PC-9 (cell line): Measurements from ENCODE around the gene PTPMT1. TPM values are rescaled to one million over a fixed set of nuclear protein-coding genes. Genes with fewer than 3 reads are reported as not detected.

Source experiments
- BruUV-seq: library from RNA; stranded (reverse); fragments of 400-500 nt; replicated peaks from 2 replicates; lab custom pipeline; 2021; lab: Mats Ljungman, UMichigan
- CTCF ChIA-PET: fragments of 300-600 bp; sonication (Branson Sonifier 250); formaldehyde crosslinking; loops from one replicate; lab custom pipeline; 2022; ENCODE audit warnings: antibody characterized with exemption; lab: Charles Lee
- POLR2A ChIA-PET: fragments of 300-600 bp; sonication (Branson Sonifier 250); formaldehyde crosslinking; loops from one replicate; lab custom pipeline; 2022; ENCODE audit warnings: antibody characterized with exemption; ENCODE audit not compliant: unreplicated experiment; lab: Charles Lee
- DNase-seq, 2 experiments: peaks; one replicate each; pipeline versions ENCODE4 v3.0.0 to v3.0.0-alpha.2; 2015 to 2022; ENCODE audit warnings: mixed read lengths in 1 of 2
- H2AFZ ChIP-seq: fragments of 200-600 bp; sonication (generic); 2 replicates; pipeline ENCODE4 v1.8.1; 2017; ENCODE audit warnings: antibody characterized with exemption
- H3F3A ChIP-seq: fragments of 200-600 bp; sonication (generic); 2 replicates; pipeline ENCODE4 v1.8.1; 2017; ENCODE audit warnings: antibody characterized with exemption, mild to moderate bottlenecking, low read depth; ENCODE audit not compliant: insufficient read depth
- H3K27ac ChIP-seq: fragments of 200-600 bp; sonication (generic); 2 replicates; pipeline ENCODE4 v1.6.1; 2016; ENCODE audit warnings: mixed run types
- H3K27me3 ChIP-seq: fragments of 200-600 bp; sonication (generic); 2 replicates; pipeline ENCODE4 v1.6.1; 2016; ENCODE audit warnings: low read depth, mixed run types; ENCODE audit not compliant: insufficient read depth
- H3K36me3 ChIP-seq: fragments of 200-600 bp; sonication (generic); 2 replicates; pipeline ENCODE4 v1.6.1; 2016; ENCODE audit warnings: low read depth, mixed run types
- H3K4me1 ChIP-seq: fragments of 200-600 bp; sonication (generic); replicated peaks from 2 replicates; pipeline ENCODE4 v1.6.1; 2016; ENCODE audit warnings: mixed run types; ENCODE audit not compliant: insufficient read depth
- H3K4me2 ChIP-seq: fragments of 200-600 bp; sonication (generic); 2 replicates; pipeline ENCODE4 v1.6.1; 2017; ENCODE audit warnings: mixed run types
- H3K4me3 ChIP-seq: fragments of 200-600 bp; sonication (generic); 2 replicates; pipeline ENCODE4 v1.6.1; 2016; ENCODE audit warnings: mixed run types
- H3K79me2 ChIP-seq: fragments of 200-600 bp; sonication (generic); 2 replicates; pipeline ENCODE4 v1.6.1; 2017; ENCODE audit warnings: low read depth, mixed run types
- H3K9me2 ChIP-seq: fragments of 200-600 bp; sonication (generic); 2 replicates; pipeline ENCODE4 v1.8.1; 2017; ENCODE audit warnings: mild to moderate bottlenecking; ENCODE audit not compliant: insufficient read depth
- H3K9me3 ChIP-seq: fragments of 200-600 bp; sonication (generic); 2 replicates; pipeline ENCODE4 v1.8.1; 2016; ENCODE audit warnings: low read depth; ENCODE audit not compliant: insufficient read depth
- H4K20me1 ChIP-seq: fragments of 200-600 bp; sonication (generic); 2 replicates; pipeline ENCODE4 v1.8.1; 2017; ENCODE audit not compliant: insufficient read depth
- CTCF ChIP-seq: fragments of 200-600 bp; sonication (generic); conservative IDR thresholded peaks from 2 replicates; pipeline ENCODE4 v1.6.1; 2017; ENCODE audit warnings: mixed run types, antibody characterized with exemption, mild to moderate bottlenecking, moderate library complexity
- EZH2 ChIP-seq: fragments of 200-600 bp; sonication (generic); IDR thresholded peaks from 2 replicates; pipeline ENCODE4 v1.8.0; 2017; ENCODE audit warnings: antibody characterized with exemption, low read depth
- intact Hi-C: fragments of 100-400 bp; cut with micrococcal nuclease; formaldehyde crosslinking; loops from one replicate; pipeline ENCODE4 v1.10.0; 2022; ENCODE audit not compliant: unreplicated experiment
- total RNA-seq: library from RNA; stranded (reverse); gene quantifications from 2 replicates; pipeline ENCODE4 v1.2.3, GENCODE V29; 2021

Gene PTPMT1
- total RNA-seq, 1 experiment from 2014 or later, result 79.0 TPM

DNA sequence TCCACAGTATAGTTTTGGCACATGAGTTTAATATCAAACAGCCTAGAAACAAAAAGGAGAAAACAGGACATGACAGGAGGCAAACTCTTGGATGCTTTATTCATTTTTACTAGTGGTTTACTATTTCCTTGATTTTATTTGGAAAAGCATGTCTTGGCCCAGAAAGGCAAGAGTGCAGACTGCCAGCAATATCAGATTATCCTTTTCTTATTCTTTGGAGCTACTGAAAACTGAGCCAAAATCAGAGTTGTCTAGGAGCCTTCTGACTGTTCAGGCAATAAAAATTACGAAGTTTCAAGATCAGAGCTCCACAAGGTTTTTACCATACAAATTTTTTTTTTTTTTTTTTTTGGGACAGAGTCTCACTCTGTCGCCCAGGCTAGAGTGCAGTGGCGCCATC lies 28.5 kb upstream of the PTPMT1 start:
- Histone ChIP-seq H3K27ac (no peak overlapping the region), H3K4me1 (peaks cover 25% of the 10 kb centered on the region), H3K4me2 (no peak overlapping the region), H2AFZ (no peak overlapping the region), H3K9me3 (no peaks in the 10 kb centered on the region), H3K4me3 (no peak overlapping the region), H3K79me2 (peaks cover 100% of the 10 kb centered on the region), H4K20me1 (peaks cover 98% of the 10 kb centered on the region), H3K27me3 (no peaks in the 10 kb centered on the region), H3K36me3 (0 out of 2 replicates have a peak, but pooled peaks cover 5% of the 10 kb centered on the region), H3K9me2 (no peaks in the 10 kb centered on the region), H3F3A (peaks cover 42% of the 10 kb centered on the region)
- DNase-seq, result no peak
- ChIA-PET CTCF (no interaction called here), POLR2A (interaction anchor here (0.7 kb wide), 1 partner anchor 15 kb away, joined by 4 read pairs; no protein-coding TSS in a partner anchor)
- BruUV-seq, result no TSS peak
- intact Hi-C loops, result no loop called here
- TF ChIP-seq CTCF (no peak), EZH2 (no peak)

GRCh38 chr11:47538741-47539565 lies 26.4 kb upstream of the PTPMT1 start:
- intact Hi-C loops, result no loop called here
- DNase-seq, result no peak
- Histone ChIP-seq H2AFZ (no peak overlapping the region), H3K4me3 (no peak overlapping the region), H4K20me1 (peaks cover 98% of the 10 kb centered on the region), H3K9me2 (no peaks in the 10 kb centered on the region), H3K27me3 (no peaks in the 10 kb centered on the region), H3K79me2 (peaks cover 100% of the 10 kb centered on the region), H3F3A (peaks cover 40% of the 10 kb centered on the region), H3K27ac (peak overlapping the region; percentile 63), H3K36me3 (0 out of 2 replicates have a peak, but pooled peaks cover 5% of the 10 kb centered on the region), H3K4me1 (peaks cover 34% of the 10 kb centered on the region), H3K9me3 (no peaks in the 10 kb centered on the region), H3K4me2 (no peak overlapping the region)
- ChIA-PET POLR2A (interaction anchor here (0.7 kb wide), 1 partner anchor 148 kb away, joined by 4 read pairs; no protein-coding TSS in a partner anchor), CTCF (interaction anchor here (1.1 kb wide), 1 partner anchor 14 kb away, joined by 3 read pairs; no protein-coding TSS in a partner anchor)
- no peak for TF ChIP-seq CTCF
- no peak for TF ChIP-seq EZH2
- BruUV-seq, result no TSS peak

DNA sequence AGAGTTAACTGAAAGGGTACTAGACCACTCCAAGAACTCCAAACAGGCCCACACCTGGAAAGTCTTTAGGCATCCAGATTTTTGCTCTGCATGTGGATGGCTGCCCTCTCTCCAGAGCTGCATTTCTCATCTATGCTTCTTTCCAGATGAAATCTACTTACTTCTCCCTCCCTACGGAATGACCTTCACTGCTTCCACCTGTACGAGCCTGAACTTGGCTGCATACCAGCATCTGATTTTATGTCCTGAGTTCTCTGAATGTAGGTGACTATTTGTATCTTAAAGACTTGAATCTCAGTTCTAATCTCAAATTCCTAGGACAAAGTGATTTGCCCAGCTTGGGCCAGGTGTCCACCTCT lies 25.7 kb upstream of the PTPMT1 start:
- POLR2A ChIA-PET, result no interaction called here
- Histone ChIP-seq H3K4me3 (no peak overlapping the region), H2AFZ (no peak overlapping the region), H3K9me3 (no peaks in the 10 kb centered on the region), H3F3A (peaks cover 36% of the 10 kb centered on the region), H4K20me1 (peaks cover 98% of the 10 kb centered on the region), H3K27ac (peak overlapping the region; percentile 63), H3K4me1 (peaks cover 34% of the 10 kb centered on the region), H3K36me3 (0 out of 2 replicates have a peak, but pooled peaks cover 5% of the 10 kb centered on the region), H3K9me2 (no peaks in the 10 kb centered on the region), H3K27me3 (no peaks in the 10 kb centered on the region), H3K4me2 (peak overlapping the region; percentile 46), H3K79me2 (peaks cover 100% of the 10 kb centered on the region)
- TF ChIP-seq CTCF (no peak), EZH2 (no peak)
- no TSS peak for BruUV-seq
- DNase-seq, result peak in 1 of 2 experiments; percentile 6
- CTCF ChIA-PET, result interaction anchor here (1.1 kb wide), 1 partner anchor 14 kb away, joined by 3 read pairs; no protein-coding TSS in a partner anchor
- intact Hi-C loops, result no loop called here
